Stimulated activated CD4-positive, alpha-beta T cell treated with anti-CD3 and anti-CD28 coated beads, Interleukin-4, amount 100 ng/mL, for 48 hours (primary cell): ENCODE measurements around the gene RPS3A.
A peak's percentile ranks its signal among the peaks of the same experiment; 100 is the strongest.
"Not testable (repeated sequence)": the region's sequence is repeated elsewhere in the genome, so short reads cannot be mapped to it uniquely, and the experiment has no call there.

Experiments used
- DNase-seq, 2 donors: peaks; one replicate each; pipeline ENCODE4 v3.0.0-alpha.2; 2020; ENCODE audit warnings: low read depth in 2 of 2

The RPS3A gene

DNA sequence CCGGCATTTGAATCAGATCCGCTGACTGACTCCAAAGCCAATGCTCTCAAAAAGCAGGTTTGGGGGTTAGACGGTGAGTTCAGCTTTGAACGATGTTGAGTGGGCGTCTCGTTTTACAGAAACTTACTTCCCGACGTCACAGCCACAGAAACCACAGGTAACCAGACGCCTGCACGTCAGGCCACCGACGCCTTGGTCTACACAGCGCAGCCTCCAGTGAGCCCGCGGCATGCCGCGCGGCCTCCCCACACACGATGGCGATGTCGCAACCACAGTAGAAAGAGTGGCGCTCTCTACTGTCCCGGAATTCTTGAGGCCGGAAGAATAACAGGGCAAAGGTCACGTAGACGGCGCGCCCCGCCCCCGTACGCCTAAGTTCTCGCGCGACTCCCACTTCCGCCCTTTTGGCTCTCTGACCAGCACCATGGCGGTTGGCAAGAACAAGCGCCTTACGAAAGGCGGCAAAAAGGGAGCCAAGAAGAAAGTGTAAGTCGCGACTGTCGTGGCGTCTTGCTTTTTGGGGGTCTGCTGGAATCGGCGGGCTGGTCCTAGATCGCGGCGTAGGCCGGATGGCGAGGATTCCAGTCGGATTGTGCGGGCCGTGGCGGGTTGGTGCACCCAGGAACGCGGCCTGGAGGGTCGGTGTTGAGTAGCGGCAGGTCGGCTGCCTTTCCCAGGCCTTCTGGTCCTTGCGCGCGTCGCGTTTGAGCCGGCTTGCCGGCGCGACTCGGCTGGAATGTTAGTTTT lies at the start of gene RPS3A:
Gene RPS3A (plus strand): TSS at position 400 of the 747 bp plus-strand sequence. CDS start 25 bp downstream, at position 425.
- DNase-seq, result peak; percentile 94 to 95

DNA sequence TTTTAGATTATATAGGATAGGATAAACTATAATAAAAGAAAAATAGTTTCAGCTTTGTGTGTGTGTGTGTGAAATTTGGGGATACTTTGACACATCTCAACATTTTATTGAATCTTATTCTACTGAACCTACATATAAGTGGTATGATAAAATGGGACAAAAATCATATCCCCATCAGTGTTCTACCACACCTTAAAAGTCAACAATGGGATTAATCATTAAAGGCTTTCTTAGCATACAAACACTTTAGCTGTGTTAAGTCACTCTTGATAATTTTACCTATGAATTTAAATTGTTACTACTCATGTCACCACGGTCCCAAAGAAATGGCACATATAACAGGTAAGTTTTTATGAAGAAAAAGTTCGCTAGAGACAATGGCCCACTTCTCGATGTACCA lies 46.6 kb upstream of the RPS3A start:
- DNase-seq, result no peak

DNA sequence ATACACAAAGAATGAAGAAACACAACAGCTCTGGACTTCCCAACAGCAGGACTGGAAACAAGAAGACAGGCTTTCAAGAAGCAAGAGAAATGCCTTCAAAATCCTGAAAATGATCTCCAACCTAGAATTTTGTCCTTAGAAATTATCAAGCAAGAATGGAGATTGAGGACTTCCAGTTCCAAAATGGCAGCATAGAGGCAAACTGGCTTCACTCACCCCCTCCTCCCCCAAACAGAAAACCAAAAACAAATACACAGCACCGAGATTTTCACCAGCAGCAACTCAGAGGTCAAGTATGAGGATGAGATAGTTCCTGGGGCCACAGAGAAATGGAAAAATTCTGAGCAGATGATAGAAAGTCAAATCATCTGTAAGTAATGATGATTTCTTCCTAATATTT lies 43.9 kb upstream of the RPS3A start:
- no peak for DNase-seq

DNA sequence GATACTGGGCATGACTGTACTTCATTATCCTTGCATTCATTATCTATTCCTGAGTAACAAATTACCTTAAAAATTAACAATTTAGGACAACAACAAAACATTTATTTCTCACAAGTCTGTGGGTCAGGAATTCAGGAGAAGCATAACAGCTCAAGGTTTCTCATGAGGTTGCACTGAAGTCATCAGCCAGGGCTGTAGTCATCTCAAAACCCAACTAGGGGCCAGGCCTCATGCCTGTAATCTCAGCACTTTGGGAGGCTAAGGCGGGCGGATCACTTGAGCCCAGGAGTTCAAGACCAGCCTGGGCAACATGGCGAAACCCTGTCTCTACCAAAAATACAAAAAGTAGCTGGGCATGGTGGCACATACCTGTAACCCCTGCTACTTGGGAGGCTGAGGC lies 36.3 kb upstream of the RPS3A start:
- DNase-seq, result not testable (repeated sequence)

DNA sequence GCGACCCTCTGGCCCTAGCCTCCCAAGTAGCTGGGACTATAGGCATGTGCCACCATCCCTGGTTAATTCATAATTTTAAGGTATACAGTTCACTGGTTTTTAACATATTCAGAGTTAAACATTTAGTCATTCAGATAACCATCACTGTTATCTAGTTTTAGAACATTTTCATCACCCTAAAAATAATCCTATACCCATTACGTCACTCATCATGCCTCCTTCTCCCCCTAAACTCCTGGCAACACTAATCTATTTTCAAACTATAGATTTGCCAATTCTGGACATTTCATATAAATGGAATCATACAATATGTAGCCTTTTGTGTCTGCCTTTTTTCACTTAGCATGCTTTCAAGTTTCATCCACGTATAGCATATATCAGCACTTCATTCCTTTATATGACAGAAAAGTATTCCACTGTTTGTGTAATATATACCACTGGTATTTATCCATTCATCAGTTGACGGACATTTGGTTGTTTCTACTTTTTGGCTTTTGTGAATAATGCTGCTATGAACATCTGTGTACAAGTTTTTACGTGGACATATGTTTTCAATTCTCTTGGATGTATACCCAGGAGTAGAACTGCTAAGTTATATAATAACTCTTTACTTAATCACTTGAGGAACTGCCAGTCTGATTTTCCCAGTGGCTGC lies 32.0 kb upstream of the RPS3A start:
- no peak for DNase-seq

DNA sequence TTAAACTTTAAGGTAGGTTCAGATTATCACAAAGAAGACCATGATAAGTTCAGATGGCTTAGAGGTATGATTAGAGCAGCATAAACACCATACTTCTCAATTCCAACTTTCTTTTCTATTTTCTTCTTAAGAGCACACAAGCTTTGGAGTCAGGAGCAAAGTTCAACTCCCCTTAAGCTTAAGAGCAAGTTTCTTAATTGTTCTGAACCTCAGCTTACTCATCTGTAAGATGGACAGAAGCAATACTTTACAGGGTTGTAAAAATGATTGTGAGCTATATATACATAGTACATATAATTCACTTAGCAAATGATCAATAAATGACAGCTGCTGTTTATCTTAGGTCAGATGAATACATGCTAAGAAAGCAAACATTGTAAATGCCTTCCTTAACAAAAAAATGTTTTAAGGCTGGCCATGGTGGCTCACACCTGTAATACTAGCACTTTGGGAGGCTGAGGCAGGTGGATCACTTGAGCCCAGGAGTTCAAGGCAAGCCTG lies 25.0 kb upstream of the RPS3A start:
- no peak for DNase-seq

DNA sequence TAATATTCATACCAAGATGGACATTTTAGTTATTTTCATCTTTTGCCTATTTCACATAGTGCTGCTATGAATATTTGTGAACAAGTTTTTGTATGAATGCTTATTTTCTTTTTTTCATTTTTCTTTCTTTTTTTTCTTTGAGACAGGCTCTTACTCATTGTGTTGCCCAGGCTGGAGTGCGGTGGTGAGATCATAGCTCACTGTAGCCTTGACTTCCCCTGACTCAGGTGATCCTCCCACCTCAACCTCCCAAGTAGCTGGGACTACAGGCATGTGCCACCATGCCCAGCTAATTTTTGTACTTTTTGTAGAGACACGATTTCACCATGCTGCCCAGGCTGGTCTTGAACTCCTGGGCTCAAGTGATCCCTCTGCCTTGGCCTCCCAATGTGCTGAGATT lies 21.4 kb upstream of the RPS3A start:
- not testable (repeated sequence) for DNase-seq

DNA sequence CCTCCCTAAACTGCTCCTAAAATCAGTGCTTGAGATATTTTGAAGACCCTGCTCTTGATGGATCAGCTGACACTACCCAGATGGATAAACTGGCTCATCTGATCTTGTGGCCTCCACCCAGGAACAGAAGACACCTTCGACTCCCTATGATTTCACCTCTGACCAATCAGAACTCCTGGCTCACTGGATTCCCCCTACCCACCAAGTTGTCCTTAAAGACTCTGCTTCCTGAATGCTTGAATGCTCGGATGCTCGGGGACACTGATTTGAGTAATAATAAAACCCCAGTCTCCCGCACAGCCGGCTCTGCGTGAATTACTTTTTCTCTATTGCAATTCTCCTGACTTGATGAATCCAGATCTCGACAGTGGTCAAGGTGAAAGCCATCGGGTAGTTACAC lies 12.0 kb upstream of the RPS3A start:
- DNase-seq, result no peak

DNA sequence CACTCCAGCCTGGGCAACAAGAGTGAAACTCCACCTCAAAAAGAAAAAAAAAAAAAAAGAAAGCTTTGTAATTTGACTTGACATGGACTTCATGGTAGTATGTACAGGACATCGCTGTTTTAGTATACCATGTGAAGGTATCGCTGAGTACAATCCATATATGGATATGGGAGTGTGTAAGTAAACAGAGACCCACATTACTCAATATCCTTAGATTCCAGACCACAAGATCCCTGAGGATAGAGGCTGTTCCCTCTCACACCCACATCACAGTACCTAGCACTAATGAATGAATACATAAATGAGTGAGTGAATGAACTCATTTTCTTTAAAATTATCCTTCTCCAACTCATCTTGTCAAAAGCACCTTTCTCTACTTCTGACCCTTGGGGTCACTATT lies 8.4 kb upstream of the RPS3A start:
- DNase-seq, result no peak

DNA sequence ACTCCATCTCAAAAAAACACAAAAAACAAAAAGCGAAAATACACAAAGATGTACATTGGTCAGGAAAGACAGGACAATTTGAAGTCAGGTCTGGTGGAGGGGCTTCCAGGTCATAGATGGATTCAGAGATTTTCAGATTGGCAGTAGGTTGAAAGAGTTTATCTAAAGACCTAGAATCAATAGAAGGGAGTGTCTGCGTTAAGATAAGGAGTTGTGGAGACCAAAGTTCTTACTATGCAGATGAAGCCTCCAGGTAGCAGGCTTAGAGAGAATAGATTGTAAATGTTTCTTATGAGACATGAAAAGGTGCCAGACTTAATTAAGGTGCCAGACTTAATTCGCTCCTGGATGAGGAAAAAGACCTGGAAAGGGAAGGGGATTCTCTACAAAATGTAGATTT lies 6.9 kb upstream of the RPS3A start:
- DNase-seq, result no peak

DNA sequence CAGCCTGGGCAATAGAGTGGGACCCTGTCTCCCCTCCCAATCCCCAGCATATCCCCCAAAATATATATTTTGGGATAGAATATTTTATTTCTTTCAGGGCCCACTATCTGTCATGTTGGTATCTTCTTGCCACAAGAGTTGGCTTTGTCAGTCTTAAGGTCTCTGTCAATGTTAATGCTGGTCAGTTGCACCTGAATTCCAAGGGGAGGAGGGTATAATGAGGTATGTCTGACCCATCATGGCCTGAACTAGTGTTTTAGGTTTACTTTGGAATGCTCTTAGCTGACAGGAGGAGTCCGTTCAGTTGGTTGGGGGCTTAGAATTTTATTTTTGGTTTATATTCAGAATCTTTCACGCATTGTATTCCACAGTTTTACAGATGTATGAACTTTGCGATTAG lies 6.2 kb upstream of the RPS3A start:
- DNase-seq, result no peak

DNA sequence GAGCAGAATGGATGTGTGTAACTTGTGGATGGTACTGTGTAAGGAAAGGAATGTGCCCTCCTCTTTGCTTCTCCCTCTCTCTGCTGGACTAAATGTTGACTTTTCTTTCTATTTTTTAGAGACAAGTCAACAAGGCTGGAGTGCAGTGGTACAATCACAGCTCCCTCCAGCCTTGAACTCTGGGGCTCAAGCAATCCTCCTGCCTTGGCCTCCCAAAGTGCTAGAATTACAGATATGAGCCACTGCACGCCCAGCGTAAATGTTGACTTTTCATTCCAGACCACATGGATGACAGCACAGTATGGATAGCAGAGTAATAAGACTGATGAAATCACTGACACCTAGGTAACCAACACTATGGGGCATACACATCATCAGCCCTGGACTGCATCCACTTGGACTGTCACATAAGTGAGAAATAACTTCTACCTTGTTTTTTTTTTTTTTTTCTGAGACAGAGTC lies 5.1 kb upstream of the RPS3A start:
- DNase-seq, result no peak

DNA sequence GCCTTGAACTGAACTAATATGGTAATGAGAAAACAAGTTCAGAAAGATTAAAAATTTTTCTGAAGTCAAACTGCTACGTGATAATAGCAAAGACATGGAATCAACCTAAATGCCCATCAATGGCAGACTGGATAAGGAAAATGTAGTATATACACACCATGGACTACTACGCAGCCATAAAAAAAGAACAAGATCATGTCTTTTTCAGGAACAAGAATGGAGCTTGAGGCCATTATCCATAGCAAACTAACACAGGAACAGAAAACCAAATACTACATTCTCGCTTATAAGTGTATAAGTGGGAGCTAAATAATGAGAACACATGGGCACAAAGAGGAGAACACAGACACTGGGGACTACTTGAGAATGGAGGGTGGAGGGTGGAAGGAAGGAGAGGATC lies 4.3 kb upstream of the RPS3A start:
- no peak for DNase-seq

DNA sequence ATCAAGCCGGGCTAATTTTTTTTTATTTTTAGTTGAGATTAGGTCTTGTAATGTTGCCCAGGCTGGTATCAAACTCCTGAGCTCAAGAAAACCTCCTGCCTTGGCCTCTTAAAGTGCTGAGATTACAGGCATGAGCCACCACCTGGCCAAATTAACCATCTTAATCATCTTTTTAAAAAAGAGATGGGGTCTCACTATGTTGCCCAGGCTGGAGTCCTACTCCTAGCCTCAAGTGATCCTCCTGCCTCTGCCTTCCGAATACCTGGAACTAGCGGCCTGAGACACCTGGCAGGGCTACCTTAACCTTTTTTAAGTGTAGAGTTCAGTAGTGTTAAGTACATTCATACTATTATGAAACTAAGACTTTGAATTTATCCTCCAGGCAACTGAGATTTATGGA lies 1.7 kb upstream of the RPS3A start:
- DNase-seq, result no peak

DNA sequence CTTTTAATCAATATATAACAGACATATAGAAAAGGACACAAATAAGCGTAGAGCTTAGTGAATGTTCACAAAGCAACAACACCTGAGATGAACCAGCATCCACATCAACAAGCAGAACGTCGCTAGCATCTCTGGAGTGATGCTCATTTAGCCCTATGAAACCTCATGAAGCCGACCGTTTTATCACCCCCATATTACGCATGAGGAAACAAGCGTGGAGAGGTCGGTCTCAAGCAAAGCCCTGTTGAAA lies 524 bp upstream of the RPS3A start:
- DNase-seq, result no peak

DNA sequence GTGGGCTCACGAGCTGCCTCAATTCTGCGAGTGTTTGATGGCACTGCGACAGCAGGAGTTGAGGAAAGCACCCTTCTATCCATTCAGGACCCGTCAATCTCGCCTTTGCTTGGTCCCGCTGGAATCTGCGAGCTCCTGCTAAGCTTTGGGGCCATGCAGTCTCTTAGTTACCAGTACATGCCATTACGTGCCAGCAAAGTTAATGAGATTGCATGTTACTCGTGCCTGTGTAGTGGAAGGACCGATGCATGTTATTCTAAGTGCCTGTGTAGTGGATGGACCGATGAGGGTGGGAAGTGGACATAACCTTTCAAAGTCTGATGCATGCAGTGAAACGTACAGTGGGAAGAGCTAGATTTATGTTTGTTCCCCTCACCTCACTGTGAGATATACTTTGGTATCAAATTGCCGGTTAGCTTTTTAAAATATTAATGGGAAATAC lies 569 bp downstream of the RPS3A start:
- no peak for DNase-seq

DNA sequence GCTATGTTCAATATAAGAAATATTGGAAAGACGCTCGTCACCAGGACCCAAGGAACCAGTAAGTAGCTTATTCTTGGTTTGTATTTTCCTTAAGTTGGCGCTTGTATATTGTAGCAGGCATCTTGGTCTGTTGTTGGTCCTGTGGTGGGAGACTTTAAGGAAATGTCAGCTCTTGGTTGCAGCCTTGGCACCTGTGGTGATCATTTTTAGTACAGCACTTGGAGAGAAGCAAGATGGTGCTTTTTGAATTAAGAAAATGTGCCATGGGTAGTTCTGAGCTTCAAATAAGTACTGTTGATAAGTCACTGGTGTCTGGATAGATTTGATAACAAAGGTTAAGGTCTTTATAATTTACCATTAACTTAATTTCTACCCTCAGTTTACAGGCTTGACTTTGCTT lies 1.1 kb downstream of the RPS3A start:
- no peak for DNase-seq

DNA sequence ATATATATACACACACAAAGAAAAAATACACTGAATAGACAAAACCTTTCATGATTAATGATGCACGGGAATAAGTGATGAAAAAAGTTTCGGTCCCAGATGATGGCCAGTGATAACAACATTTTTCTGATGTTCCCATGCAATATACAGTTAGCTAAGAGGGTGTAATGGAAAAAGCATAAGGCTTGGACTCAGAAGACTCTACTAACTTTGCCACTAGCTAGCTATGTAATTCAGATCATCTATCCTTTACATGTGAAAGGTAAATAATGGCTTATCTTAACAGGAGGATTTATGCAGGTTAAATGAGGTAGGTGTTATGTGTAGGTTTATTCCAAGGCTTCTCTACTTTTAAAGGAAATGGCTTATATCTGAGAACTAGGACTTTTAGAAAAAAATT lies 4.3 kb downstream of the RPS3A start:
- DNase-seq, result no peak

DNA sequence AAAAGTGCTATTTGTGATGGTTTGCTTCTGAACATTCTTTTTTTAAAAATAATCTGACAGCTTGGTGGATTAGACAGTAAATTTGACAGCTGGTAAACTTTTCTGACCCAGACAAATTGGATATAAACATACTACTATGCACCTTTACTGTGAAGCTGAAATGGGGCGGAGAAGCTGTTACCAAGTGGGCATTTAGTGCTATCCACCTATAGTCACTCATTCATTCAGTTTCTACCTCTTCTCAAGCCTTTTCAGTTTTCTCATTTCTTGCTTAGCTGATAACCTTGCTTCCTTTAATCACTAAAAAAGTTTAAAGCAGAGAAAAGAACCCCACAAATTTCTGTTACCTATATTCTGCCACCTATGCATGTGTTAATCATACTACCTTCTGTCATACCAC lies 5.2 kb downstream of the RPS3A start:
- no peak for DNase-seq

DNA sequence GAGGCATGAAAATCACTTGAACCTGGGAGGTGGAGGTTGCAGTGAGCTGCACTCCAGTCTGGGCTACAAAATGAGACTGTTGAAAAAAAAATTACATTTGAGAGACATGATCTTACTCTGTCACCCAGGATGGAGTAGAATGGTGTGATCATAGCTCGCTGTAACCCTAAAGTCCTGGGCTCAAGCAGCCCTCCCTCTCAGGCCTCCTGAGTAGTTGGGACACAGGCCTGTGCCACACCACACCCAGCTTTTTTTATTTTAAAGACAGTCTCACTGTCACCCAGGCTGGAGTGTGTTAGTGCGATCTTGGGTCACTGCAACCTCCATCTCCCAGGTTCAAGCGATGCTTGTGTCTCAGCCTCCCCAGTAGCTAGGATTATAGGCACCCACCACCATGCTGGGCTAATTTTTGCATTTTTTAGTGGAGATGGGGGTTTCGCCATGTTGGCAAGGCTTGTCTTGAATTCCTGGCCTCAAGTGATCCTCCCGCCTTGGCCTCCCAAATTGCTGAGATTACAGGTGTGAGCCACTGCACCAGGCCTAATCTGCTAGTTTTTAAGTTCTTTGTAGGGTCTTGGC lies 6.1 kb downstream of the RPS3A start:
- DNase-seq, result no peak

DNA sequence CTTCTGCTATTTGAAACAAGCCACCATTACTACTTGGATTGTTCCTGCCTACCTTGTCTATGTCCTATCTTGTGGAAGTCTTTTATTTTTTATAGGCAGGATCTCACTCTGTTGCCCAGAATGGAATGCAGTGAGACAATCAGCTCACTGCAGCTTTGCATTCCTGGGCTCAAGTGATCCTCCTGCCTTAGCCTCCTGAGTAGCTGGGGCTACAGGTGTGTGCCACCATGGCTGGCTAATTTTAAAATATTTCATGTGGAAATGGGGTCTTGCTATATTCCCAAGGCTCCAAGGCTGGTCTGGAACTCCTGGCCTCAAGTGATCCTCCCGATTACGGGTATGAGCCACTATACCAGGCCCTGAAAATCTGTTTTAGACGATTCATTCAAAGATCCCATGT lies 7.6 kb downstream of the RPS3A start:
- DNase-seq, result no peak

DNA sequence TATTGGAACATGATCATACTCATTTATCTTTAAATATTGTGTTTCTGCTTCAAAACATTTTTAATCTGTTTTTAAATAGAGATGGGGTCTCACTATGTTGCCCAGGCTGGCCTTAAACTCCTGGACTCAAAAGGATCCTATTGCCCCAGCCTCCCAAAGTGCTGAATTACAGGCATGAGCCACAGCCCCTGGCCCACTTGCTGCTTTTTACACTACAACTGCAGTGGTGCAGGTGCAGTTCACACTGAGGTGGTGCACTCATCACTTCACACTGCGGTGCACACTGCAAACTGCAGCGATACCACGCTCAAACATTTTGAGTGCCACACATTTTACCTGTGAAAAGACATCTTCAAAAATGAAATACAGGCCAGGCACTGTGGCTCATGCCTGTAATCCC lies 10.8 kb downstream of the RPS3A start:
- no peak for DNase-seq

DNA sequence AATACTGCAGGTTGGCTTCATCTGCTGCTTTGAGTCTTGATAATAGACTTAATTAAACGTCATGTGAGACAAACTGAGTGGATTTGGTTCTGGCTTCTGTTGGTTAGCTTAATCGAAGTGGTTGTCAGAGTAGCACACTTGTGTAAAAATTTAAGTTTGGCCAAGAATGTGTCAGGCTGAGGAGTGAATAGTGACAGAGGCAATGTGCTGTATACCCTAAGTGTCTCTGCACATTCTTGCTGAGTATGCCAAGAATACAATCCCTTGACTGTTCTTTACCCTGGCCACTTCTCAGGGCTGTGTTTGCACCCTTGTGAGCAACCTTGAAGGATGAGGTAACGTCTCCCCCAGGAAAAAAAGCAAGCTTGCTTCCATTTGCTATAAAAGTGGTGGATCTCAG lies 14.9 kb downstream of the RPS3A start:
- no peak for DNase-seq
